HFFc6 (cell line): ENCODE measurements around the gene SNX7. TPM values are rescaled to one million over a fixed set of nuclear protein-coding genes. Genes with fewer than 3 reads are reported as not detected.

Source experiments
- DNase-seq: peaks from one replicate; pipeline ENCODE4 v3.0.0-alpha.2; 2018
- H3K27ac Mint-ChIP-seq: 2 replicates; pipeline ENCODE4 v1.8.0; 2020; ENCODE audit warnings: mild to moderate bottlenecking, mixed read lengths
- H3K27me3 Mint-ChIP-seq: 2 replicates; pipeline ENCODE4 v1.8.0; 2021; ENCODE audit warnings: mild to moderate bottlenecking, moderate library complexity, mixed read lengths; ENCODE audit not compliant: insufficient read depth
- H3K36me3 Mint-ChIP-seq: 2 replicates; pipeline ENCODE4 v1.8.0; 2021; ENCODE audit warnings: low read depth, mixed read lengths
- H3K4me1 Mint-ChIP-seq: 2 replicates; pipeline ENCODE4 v1.8.0; 2020; ENCODE audit warnings: low read depth, mixed read lengths
- H3K4me3 Mint-ChIP-seq: 2 replicates; pipeline ENCODE4 v1.8.0; 2020; ENCODE audit warnings: mild to moderate bottlenecking, moderate library complexity, mixed read lengths
- H3K9me3 Mint-ChIP-seq: 2 replicates; pipeline ENCODE4 v1.8.0; 2020; ENCODE audit warnings: mild to moderate bottlenecking, mixed read lengths
- long read RNA-seq: library from polyadenylated mRNA; unstranded; transcript quantifications from one replicate; pipeline ENCODE4 v2.0.0, GENCODE V29; 2019
- total RNA-seq, 6 experiments: library from RNA; stranded (reverse); fragmentation: NEBNext Ultra II Directional; extraction: Animal tissue kit (Norgen Biotek cat#: 25700); gene quantifications; 2 replicates in 1 of 6; 3 replicates in 5 of 6; pipeline ENCODE4 v1.2.3, GENCODE V29; 2021
- TF ChIP-seq, protein P1 (sequence below): fragments of 200-600 bp; sonication (generic); IDR thresholded peaks from 2 replicates; pipeline ENCODE4 v1.5.0; 2021; ENCODE audit warnings: antibody characterized with exemption, mild to moderate bottlenecking

The SNX7 gene, protein sequence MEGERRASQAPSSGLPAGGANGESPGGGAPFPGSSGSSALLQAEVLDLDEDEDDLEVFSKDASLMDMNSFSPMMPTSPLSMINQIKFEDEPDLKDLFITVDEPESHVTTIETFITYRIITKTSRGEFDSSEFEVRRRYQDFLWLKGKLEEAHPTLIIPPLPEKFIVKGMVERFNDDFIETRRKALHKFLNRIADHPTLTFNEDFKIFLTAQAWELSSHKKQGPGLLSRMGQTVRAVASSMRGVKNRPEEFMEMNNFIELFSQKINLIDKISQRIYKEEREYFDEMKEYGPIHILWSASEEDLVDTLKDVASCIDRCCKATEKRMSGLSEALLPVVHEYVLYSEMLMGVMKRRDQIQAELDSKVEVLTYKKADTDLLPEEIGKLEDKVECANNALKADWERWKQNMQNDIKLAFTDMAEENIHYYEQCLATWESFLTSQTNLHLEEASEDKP
- 10 to 100 TPM; 26.3 to 35.2 (median 32.8) TPM for total RNA-seq
- long read RNA-seq, transcript SNX7-201 (9 exons, 1,734 nt): major isoform, 16 of 26 reads
- long read RNA-seq, partial matches to known transcripts: 2 of 26 reads
- long read RNA-seq, other reads (novel, unspliced or antisense): 7 of 26 reads

DNA sequence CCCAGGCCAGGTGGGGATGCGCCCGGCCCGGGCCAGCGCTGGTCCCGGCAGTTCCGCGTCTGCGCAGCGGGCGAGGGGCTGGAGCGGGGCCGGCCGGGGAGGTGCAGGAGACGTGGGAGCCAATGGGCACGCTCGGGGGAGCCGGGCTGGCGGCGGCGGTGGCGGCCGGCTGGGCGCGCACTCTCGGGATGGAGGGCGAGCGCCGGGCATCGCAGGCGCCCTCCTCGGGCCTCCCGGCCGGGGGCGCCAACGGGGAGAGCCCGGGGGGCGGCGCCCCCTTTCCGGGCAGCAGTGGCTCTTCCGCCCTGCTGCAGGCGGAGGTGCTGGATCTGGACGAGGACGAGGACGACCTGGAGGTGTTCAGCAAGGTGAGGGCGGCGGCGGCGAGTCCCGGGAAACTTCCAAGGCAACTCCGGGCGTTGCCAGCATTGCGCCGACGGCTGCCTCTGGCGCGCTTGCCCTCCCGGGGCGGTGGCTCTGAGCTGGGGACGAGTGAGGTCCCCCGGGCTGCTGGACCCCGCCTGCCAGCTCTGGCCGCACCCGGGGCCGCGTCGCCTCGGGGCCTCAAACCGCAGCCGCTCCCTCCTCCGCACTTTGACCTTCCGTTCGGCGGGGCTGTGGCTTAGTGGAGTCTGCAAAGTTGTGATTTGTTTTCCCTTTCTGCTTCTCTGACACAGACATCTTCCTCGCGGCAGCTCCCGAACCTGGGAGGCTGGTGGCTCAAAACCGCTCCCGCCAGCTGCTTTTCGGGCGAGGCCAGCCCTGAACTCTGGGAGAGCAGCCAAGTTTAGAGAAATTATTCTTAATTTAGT lies at the start of gene SNX7:
Gene SNX7, plus strand, starts transcription at position 178 of the 812 bp plus-strand sequence. Its CDS starts 11 bp downstream, at position 189.
- H3K9me3 Mint-ChIP-seq: no peaks in the 10 kb centered on the region
- H3K27me3 Mint-ChIP-seq: peaks cover 3% of the 10 kb centered on the region
- TF ChIP-seq, protein P1, sequence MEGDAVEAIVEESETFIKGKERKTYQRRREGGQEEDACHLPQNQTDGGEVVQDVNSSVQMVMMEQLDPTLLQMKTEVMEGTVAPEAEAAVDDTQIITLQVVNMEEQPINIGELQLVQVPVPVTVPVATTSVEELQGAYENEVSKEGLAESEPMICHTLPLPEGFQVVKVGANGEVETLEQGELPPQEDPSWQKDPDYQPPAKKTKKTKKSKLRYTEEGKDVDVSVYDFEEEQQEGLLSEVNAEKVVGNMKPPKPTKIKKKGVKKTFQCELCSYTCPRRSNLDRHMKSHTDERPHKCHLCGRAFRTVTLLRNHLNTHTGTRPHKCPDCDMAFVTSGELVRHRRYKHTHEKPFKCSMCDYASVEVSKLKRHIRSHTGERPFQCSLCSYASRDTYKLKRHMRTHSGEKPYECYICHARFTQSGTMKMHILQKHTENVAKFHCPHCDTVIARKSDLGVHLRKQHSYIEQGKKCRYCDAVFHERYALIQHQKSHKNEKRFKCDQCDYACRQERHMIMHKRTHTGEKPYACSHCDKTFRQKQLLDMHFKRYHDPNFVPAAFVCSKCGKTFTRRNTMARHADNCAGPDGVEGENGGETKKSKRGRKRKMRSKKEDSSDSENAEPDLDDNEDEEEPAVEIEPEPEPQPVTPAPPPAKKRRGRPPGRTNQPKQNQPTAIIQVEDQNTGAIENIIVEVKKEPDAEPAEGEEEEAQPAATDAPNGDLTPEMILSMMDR: peak; percentile 69
- peak within 1 kb of the TSS; percentile 99 for H3K4me3 Mint-ChIP-seq
- H3K27ac Mint-ChIP-seq: peak within 1 kb of the TSS; percentile 93
- peak; percentile 72 for DNase-seq
- peaks cover 28% of the 10 kb centered on the region for H3K4me1 Mint-ChIP-seq
- H3K36me3 Mint-ChIP-seq: 0 out of 2 replicates have a peak, but pooled peaks cover 5% of the 10 kb centered on the region

DNA sequence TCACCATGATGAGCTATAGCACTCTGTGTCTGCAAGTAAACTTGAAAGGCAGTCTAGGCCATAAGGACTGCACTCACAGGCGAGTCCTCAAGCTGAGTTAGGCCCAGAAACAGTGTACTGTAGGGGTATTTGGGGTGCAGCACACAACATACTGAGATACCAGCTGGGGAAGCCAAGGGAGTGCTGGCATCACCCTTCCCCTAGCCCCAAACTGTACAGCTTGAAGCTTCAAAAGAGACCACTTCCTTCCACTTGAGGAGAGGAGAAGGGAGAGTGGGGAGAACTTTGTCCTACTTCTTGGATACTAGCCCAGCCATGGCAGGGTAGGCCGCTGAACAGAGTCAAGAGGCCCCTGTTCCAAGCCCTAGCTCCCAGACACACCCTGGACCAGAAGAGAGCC lies 24.2 kb upstream of the SNX7 start:
- DNase-seq: no peak
- H3K27me3 Mint-ChIP-seq: peaks cover 4% of the 10 kb centered on the region; the same call in 1 of the 2 replicates

DNA sequence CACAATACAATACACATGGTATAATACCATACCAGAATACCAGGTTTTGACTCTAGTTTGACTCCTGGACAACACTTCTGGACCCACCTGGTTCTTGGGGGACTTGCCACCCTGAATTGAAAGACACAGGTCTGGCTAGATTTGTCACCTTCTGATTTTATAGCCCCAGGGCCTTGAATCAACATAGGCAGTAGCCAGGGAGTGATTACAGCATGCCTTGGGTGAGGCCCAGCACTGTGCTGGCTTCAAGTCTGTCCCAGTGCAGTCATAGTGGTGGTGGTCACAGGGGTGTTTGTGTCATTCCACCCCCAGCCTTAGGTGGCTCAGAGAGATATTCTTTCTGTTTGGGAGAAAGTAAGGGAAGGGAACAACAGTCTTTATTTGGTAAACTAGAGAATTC lies 23.3 kb upstream of the SNX7 start:
- H3K9me3 Mint-ChIP-seq: peaks cover 5% of the 10 kb centered on the region; the same call in 1 of the 2 replicates
- H3K36me3 Mint-ChIP-seq: no peaks in the 10 kb centered on the region
- no peaks in the 10 kb centered on the region for H3K4me1 Mint-ChIP-seq
- TF ChIP-seq, protein P1: no peak
- no peak for DNase-seq
- H3K27ac Mint-ChIP-seq: no peak overlapping the region
- H3K27me3 Mint-ChIP-seq: peaks cover 4% of the 10 kb centered on the region; the same call in 1 of the 2 replicates
- H3K4me3 Mint-ChIP-seq: no peak overlapping the region

More for the DNA sequence above, 24.2 kb upstream of the SNX7 start:
- TF ChIP-seq, protein P1: no peak
- Mint-ChIP-seq H3K36me3 (no peaks in the 10 kb centered on the region), H3K9me3 (peaks cover 5% of the 10 kb centered on the region; the same call in 1 of the 2 replicates), H3K4me3 (no peak overlapping the region), H3K27ac (no peak overlapping the region), H3K4me1 (no peaks in the 10 kb centered on the region)

- no peaks in the 10 kb centered on the region for H3K4me1 Mint-ChIP-seq
- no peak overlapping the region for H3K4me3 Mint-ChIP-seq
- H3K36me3 Mint-ChIP-seq: no peaks in the 10 kb centered on the region
- TF ChIP-seq, protein P1: no peak
- DNase-seq: no peak
- peaks cover 5% of the 10 kb centered on the region; the same call in 1 of the 2 replicates for H3K9me3 Mint-ChIP-seq
- no peak overlapping the region for H3K27ac Mint-ChIP-seq
- peaks cover 2% of the 10 kb centered on the region; the same call in 1 of the 2 replicates for H3K27me3 Mint-ChIP-seq
These were observed 17.0 kb upstream of the SNX7 start for GRCh38 chr1:98644510-98644909.

DNA sequence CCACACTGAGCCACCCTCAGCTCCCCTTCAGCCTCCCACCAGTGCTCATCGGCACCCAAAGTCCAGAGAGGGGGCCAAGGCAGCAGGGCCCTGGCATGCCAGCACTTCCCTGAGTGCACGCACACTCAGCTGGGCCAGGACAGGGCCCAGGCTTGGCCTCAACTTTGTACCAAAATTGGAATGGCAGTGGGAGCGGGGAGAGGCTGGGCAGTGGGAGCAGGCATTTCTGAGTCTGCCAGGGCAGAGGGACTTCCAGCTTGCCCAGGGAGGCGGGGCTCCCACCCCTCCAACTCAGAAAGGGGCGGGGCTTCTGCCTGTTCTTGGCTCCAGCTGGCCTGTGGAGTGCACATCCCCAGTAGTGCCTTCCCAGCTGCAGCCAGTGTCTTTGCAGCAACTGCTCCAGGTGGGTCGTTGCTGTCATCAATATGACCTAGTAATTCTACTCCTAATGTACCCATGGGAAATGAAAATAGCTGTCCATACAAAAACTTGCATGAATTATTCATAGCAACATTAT lies 10.3 kb upstream of the SNX7 start:
- Mint-ChIP-seq H3K4me1 (peaks cover 8% of the 10 kb centered on the region), H3K9me3 (no peaks in the 10 kb centered on the region), H3K27me3 (peaks cover 2% of the 10 kb centered on the region; the same call in 1 of the 2 replicates), H3K36me3 (no peaks in the 10 kb centered on the region), H3K27ac (no peak overlapping the region), H3K4me3 (no peak overlapping the region)
- TF ChIP-seq, protein P1: no peak
- DNase-seq: no peak
